Activated gamma-delta T cell treated with Interleukin-2 at 50 U/mL for 16 hours (primary cell): ENCODE measurements around the gene NEIL3.
"Not testable (repeated sequence)": the region's sequence is repeated elsewhere in the genome, so short reads cannot be mapped to it uniquely, and the experiment has no call there.

ENCODE experiments used
- DNase-seq: peaks from one replicate; pipeline ENCODE4 v3.0.0-alpha.2; 2020

The NEIL3 gene

DNA sequence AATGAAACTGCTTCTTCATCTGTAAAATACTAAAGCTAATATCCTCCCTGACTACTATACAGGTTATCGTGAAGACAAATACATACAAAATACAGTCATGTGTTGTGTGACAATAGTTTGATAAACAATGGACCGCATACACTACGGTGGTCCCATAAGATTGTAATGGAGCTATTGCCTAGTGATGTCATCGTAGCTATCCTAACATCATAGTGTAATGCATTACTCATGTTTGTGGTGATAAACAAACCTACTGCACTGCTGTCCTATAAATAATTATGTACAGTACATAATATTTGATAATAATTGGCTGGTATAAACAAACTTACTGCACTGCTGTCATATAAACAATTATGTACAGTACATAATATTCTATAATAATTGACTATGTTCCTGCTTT is 5.6 kb upstream of the NEIL3 start:
- DNase-seq = no peak

DNA sequence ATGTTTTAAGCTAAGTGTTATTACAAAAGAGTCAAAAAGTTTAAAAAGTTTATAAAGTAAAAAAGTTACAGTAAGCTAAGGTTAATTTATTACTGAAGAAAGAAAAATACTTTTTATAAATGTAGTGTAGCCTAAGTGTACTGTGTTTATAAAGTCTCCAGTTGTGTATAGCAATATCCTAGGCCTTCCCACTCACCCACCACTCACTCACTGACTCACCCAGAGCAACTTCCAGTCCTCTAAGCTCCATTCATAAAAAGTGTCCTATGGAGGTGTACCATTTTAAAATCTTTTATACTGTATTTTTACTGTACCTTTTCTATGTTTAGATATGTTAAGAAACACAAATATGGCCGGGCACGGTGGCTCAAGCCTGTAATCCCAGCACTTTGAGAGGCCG is 4.8 kb upstream of the NEIL3 start:
- DNase-seq = not testable (repeated sequence)

DNA sequence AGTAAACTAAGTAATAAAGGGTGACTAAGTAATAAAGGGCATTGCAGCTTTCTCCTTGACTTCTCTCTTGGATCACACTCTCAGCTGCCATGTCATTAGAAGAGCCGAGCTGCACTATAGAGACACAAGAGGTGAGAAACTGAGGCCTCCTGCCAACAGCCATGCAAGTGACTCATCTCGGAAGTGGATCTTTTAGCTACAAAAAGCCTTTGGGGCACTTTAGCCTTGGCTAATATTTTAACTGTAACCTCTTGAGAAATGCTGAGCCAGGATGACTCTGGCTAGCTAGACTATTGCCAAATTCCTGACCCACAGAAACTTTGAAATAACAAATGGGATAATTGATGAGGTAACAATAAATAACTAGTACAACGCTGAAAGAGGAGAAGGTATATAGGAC is 1.5 kb upstream of the NEIL3 start:
- DNase-seq = no peak

DNA sequence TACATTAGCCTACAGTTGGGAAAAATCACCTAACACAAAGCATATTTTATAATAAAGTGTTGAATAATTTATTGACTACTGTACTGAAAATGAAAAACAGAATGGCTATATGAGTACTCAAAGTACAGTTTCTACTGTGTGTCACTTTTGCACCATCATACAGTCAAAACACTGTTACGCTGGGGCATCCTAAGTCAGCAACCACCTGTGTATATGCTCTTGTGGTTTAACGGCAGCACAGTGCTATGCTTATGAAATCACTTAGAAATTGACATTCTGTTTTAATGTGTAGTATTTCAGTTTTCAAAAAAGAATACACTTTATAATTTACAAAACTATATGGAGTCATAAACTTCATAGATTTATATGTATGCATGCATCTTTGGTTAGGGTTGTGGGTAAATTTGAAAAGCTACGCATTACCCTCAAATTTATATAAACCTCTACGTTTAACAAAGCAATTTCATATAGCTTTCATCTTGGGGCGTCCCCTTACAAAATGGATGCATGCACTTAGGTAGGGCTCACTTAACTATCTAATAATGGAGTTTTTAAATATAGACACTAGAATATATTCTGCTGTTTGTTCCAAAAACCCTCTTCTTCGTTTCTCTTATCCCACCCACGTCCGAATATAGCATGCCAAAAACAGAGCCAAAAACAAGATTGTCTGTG is 690 bp upstream of the NEIL3 start:
- no peak for DNase-seq

DNA sequence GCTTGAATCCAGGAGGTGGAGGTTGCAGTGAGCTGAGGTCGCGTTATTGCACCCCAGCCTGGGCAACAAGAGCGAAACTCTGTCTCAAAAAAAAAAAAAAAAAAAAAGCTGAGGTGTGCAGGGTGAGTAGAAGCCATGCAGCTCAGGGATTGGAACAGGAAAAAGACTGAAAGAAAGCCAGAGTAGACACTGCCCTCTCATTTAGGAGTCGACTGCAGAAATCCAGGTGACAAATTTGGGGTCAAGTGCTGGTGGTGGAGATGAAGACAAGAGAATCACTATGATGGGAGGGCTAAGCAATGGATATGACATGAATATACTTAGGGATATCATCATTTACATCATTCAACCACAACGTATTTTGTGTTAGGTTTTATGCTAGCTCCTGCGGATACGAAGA is 1.9 kb downstream of the NEIL3 start:
- no peak for DNase-seq

DNA sequence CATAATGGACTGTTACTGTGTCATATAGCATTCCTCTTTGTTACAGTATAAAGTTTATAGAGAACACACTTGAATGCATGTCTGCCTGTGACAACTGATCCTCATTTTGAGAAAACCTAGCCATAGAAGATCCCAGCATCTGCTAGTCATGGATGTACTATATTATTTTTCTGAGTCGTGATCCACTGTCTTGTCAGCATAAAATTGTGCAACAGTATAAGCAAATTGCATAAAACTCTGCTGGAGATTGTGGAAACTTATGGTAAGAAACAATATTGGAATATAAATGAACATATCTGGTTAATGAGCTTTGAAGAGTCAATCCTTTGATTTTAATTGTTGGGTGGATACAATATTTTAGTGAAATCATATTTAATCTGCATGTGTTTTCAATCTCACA is 3.6 kb downstream of the NEIL3 start:
- no peak for DNase-seq

DNA sequence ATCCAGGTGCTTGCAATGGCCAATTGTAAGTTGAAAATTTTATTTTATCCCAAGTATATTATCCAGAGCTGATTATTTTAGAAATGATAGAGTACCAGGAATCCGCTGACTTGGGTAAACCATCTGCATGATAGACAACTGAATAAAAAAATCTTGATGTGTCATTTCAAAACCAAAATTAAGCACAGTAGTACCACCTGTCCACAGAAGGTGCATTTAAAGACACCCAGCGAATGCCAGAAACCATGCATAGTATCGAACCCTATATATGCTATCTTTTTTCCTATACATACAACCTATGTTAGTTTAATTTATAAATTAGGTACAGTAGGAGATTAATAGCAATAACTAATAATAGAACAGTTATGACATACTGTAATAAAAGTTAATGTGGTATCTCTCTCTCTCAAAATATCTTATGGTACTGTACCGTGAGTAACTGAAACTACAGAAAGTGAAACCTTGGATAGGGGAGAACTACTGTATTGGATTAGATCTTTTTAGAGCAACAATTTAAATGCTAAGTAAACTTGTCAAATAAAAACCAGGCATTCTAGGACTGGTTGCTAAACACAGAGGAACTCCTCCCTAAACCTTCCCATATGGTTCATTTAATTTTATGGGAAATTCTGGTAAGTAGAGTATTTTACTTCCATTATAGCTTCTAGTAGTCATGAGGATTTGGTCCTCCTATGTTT is 6.2 kb downstream of the NEIL3 start:
- DNase-seq = no peak

DNA sequence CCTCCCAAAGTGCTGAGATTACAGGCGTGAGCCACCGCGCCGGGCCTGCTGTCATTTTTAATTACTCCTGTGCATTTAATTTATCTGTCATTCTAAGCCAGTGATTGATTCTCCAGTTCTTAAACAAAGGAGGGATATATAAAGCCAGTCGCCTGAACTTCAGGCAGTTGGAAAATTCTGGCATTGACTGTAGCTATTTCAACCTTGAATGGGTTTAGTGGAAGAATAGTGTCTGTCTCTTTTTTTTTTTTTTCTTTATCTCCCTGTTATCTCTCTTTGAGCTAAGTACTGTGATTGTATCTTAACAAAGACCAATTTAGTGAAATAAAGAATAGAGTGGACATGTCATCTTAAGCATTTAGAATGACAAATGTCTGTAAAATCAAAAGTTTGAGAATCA is 11.0 kb downstream of the NEIL3 start:
- DNase-seq = no peak

DNA sequence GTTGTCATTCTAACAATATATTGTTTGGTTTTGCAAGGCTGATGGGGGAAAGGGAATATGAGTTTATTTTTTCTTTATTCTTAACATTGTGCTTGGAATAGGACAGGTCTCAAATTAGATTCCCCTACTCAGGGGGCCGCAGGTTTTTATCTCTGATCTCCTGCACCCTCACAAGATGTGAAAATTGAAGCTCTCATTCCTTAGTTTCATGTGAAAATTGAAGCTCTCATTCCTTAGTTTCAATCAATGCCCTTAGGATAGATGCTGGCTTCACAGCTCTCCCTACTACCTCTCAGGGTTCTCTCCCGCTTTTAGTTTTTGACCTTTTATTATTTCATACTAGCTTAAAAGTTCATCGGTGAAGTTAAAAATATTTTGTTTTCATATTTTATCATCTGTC is 12.0 kb downstream of the NEIL3 start:
- no peak for DNase-seq

DNA sequence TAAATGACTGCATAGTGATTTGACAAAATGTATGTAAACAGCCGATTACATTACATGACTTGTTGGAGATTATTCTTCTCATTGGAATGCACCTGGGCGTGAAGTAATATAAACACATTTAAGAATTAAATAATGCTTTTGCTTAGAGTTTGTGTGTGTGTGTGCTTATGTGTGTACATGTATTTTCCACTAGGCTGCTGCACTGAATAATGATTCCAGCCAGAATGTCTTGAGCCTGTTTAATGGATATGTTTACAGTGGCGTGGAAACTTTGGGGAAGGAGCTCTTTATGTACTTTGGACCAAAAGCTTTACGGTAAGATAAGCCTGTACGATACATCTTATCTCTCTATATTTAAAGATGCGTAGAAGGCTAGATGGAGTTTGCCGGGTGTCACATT is 12.6 kb downstream of the NEIL3 start:
- no peak for DNase-seq

DNA sequence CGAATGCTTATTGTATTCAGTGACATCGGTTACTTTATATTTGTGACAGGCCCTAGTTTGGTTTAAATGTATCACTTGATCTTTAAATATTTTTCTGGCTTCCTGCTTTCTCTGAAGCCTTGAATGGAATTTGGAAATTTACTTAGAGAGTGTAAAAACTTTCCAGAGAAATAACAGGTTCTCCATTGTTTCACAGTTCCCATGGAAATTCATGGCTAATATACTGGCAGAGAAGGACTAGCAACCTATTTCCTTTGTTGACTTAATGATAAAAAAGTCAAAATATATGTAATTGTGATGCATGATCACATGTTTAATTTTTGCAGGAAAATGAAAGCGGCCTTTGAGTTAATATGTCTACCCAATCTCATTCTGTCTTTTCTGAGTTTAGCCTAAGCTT is 13.2 kb downstream of the NEIL3 start:
- no peak for DNase-seq

DNA sequence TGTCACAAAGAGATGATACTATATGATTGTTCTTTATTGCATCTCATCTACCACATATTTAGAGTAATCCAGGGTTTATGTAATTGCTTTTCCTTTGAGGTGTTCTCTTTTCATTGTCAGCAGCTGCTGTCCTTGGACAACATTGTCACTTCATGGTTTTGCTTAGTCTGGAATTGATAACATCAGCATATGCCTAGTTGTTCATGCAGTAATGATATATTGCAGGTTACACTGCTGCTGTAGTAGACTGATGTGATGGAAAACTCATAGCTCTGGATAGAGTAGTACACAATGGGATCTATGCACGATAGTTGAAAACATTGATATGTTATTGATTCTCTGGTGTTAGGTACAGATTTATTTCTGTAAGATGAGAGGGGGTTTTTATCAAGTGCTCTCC is 13.7 kb downstream of the NEIL3 start:
- DNase-seq = no peak

DNA sequence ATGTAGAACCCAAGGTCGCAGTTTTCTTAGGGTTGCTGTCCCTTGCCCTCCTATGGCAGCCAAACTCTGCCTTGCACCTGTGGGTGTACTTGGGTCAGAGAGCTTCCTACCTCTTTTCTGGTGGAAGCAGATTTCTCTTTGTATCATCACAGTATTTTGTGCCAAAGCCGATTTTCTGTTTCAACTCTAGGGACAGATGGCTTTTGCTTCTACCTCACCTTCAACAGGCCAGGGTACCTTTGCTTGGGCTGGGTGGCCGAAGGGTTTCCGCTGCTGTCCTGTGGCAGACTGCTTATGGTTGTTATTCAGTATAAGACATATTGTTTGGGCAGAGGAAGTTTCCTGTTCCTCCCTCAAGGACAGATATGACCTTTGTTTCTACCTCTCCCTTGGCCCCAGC is 22.4 kb downstream of the NEIL3 start:
- no peak for DNase-seq

DNA sequence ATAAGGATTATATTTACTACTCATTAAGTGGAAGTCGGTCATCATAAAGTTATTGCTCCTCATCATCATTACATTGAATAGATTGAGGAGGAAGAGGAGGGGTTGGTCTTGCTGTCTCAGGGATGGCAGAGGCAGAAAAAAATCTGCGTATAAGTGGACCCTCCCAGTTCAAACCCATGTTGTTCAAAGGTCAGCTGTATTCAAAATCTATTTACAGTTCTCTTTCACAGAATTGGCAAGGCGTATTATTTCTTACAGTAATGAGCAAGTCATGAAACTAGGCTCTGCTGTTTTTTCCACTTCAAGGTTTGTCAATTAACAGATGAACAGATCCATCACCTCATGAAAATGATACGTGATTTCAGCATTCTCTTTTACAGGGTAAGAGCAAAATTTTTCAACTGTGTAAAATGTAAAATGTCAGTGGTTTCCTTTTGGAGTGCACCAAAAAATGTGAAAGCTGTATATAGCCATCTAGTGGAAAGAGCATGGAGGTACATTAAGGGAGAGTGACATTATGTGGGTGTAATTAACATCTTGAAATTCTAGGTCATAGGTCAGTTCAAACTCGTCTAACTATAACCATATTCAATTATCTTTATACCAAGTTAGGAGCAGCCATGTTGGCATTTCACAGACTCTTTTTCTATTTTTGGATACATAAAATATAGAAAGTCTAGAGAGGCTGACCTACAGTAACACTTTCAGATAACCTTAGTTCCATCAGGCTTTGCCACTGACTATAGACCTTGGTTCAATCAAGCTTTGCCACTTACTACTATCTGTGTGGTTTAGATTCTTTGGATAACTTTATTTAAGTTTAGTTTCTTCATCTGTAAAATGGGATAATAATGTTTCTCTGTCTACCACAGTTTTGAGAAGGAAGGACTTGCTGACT is 30.1 kb downstream of the NEIL3 start:
- DNase-seq = no peak

DNA sequence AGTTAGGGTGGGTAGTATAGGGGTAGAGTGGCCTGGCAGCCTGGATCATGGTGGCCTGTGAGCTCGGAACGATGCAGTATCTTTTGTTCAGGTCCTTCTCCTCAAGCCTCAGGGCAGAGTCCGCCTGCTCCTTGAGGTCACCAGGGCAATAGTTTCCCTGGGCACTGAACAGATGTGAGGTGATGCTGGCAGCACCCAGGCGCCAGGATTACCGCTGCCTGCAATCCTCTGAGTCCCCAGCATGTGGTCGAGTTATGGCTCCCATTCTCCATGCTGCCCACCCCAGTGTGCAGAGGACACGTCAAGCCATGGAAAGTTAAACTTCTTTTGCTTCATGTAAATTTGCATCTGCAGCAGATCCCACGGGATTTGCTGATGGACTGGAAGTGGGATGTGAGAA is 38.7 kb downstream of the NEIL3 start:
- DNase-seq = no peak

DNA sequence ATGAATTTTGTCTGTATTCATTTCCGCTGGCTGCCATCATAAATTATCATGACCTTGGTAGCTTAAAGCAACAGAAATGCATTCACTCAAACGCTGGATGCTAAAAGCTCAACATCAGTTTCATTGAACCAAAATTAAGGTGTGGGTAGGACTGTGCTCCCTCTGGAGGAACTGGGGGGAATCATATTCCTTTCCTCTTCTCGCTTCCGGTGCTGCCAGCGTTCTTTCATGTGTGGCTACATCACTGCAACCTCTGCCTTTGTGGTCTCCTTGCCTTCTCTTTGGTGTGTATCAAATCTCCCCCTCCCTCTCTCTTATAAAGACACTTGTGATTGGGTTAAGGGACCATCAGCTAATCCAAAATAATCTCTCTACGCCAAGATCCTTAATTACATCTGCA is 39.5 kb downstream of the NEIL3 start:
- DNase-seq = no peak

DNA sequence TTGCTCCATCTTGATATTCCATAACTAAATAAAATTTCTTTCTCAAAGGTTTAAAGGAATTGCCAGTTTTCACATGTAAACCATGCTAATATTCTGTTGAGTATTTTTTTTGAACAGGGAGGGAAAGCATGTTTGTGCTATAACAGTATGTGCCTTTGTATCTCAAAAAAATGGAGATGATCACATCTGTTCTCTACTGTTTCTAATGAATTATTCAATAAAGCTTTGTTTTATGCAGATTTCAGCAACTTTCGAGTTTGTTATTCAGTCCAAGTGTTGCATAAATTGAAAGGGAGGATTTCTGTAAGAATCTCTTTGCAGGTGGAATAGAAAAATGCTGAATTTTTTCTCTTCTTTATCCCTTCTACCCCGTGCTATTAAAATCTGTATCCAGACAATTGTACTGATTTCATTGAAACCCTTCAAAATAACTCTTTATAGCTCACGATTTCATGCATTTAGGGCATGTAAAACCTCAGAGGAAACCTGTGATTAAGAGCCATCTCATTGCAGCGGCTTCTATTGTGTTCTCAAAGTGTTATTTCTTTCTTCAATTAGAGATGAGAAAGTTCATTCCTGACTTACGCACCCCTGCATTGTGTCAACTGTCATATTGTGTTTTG is 42.1 kb downstream of the NEIL3 start:
- DNase-seq = no peak

DNA sequence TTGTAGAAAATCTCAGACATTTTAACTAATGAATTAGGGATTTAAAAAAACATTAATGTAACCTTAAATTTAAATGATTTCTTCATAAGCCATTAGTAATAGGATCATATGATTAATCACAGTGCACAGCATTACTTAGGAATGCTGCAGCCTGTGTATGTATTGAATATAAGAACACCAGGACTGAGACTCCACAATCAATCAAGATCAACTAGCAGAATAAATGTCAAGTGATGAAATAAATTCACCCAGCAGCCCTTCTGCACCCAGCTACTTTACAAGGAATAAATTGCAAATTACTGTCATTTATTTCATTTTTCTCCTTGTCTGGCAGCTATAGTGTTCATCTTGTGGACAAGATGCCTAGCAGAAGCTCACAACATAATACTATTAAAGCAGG is 46.5 kb downstream of the NEIL3 start:
- no peak for DNase-seq

DNA sequence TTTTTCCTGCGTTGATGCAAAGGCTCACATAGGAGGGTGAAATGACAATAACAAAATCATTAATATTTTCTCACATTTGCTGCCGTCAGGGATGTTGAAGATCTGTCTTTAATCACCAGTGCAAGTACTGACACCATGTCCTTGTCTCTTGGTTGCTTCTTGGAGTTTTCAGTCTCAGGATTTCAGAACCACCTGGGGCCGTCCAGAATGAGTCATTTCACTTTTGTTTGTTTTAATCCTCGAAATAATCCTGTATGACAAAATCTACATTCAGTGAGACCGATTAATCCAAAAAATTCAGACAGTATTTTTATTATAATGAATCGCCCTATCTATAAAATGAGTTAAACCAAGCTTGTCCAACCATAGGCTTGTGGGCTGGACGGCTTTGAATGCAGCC is 47.2 kb downstream of the NEIL3 start:
- no peak for DNase-seq

DNA sequence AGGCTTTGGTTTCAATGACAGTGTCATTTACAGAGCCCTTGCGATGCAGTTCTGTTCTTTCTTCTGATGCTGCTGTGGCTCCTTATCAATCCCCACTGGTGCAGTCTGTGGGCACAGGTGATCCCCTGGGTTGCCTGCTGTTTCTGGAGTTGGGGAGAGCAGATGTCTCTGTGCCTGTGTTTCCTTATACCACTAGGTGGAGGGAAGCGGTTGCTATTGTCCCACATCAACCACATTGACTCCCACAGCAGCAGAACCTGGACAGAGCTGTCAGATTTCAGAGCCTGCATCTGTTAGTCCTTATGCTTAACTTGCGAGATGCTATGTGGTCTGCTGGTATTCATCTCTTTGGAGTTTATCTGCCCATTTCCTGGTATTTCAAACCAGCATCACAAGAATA is 57.7 kb downstream of the NEIL3 start:
- DNase-seq = no peak

DNA sequence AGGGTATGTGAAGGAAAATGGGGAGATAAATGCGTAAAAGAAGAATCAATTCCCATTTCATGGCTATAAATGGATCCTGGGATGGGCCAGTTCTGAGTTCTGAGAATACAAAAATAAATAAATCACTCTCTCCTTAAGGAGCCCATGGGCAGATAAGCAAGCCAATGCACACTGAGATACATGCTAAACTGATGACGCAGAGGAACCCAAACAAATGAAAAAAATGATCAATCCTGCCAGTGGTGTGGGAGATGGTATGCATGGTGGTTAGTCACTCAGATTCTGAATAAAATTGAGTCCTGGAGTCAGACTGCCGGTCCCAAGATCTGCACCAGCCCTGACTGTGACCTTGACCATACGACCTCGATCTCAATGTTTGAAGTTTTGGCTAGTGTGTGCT is 59.7 kb downstream of the NEIL3 start:
- no peak for DNase-seq

DNA sequence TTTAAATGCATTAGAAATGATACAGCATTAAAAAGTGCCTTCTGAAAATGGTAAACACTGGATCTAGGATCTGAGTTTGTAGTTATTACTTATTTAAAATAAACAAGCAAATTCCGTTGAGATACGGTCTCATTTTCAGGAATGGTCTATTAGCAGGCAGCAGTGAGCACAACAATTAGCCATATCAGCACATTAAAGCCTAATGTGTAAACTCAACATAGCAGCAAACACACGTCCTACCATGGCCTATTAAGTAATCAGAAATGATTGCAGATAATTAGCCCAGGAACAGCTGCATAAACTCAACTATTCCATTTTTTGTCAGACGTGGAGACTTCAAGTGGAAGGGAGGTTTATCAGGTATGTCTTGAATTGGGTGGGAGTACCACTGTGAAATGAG is 61.8 kb downstream of the NEIL3 start:
- DNase-seq = no peak

DNA sequence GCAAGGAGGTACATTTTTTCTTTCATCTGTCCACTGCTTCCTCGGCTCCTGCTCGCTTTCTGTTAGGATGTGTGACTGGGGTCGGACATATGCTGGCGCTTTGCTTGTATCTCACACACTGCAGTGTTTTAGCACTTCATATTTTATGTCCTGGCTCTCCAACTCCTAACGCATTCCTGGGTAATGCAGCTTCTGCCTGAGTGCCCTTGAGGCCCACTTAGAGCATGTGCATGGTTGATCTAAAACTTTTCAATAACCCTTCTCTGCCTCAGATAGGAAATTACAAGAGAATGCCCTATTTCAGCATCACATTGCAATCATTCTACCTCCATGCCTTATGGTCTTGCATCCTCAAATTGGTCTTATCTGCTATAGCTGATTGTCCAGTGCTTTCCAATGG is 65.3 kb downstream of the NEIL3 start:
- DNase-seq = no peak

DNA sequence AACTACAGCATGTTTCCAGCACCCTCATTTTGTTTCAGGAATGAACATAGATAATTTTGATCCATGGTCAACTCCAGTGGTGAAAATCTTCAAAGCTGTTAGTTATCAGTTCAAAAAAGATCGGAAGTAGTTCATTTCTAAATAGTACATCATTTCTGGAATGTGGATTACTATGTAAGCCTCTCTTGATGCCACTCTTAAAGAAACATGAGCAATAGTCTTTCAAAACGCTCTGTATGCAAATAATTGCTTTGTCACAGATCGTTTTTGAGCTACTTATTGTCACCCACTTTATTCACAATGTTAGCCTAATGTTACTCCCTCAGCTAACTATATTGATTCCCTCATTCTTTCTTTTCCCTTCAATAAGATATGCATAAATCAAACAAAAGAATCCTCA is 65.7 kb downstream of the NEIL3 start:
- DNase-seq = no peak
